GM21528 (cell line): ENCODE results near the gene OR52I2.

Experiments used
- ATAC-seq: cut with Tn5 transposase; IDR thresholded peaks from one replicate; pipeline ENCODE4 v1.9.1; 2021; ENCODE audit warnings: mild to moderate bottlenecking, moderate library complexity; ENCODE audit not compliant: unreplicated experiment, low FRiP score

Gene OR52I2

DNA sequence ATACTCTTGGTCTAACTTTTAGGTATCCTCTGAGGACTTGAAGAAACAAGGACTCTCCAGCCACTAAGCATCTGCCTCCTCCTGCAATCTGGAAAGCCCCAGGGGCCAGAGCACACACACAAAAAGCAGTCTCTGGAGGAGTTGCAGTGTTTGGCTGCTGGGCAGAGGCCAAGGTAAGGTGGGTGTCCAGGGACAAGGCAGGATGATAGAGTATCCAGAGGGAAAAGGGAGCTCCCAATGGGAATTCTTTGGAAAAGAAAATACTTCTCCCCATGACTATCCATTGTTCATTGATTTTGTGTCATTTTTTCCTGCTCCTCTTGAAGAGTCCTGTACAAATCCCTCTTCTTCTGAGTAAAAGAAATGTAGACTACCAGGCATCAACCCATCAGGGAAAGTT lies at the start of gene OR52I2:
OR52I2 (plus strand) TSS at position 301 of the 400 bp plus-strand sequence.
- ATAC-seq = no peak

DNA sequence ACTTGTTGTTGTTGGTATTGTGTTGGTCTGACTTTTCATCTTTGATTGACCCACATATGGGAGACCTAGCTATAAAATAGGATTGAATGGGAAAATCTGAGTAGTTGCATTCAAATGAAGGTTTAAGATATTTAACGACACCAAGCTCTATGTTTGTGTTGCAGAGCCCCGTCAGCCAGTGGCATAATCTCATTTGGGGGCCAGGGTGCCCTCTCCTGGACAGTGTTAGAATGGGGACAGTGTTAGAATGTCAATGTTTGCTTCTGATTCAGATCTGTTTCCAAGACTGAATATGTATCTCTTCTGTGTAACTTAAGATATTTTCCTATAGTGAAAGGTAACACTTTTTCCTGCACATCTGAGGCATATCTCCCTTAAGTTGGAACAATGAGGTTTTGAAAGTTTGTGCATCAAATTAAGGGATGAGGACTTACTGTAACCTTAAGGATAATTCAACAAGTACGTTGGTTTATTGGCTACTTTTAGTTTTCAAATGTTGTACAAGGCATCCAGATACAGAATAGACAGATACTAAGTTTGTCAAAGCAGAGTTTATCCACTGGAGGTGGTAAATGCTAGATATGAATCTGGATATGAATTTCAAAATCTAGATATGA lies 41.8 kb upstream of the OR52I2 start:
- ATAC-seq = no peak

GRCh38 chr11:4541071-4541470 lies 40.5 kb upstream of the OR52I2 start:
- ATAC-seq = no peak

GRCh38 chr11:4543561-4543960 lies 38.0 kb upstream of the OR52I2 start:
- no peak for ATAC-seq

DNA sequence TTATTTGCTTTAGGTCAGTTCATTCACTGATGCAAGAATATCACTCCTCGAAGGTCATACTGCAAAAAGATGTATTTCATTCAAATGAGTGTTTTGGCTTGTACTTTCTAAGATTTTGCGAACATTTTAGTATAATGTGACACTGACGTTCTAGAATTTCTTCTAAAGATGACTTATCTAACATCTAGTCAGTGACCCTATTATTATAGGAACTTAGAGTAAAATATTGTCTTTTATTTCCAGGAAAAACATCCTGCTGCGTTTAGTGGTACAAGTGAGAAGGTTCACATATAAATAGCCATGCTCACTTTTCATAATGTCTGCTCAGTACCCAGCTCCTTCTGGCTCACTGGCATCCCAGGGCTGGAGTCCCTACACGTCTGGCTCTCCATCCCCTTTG lies 36.7 kb upstream of the OR52I2 start, which contains the start of gene OR52M1:
OR52M1 (plus strand) TSS at position 301 of the 400 bp plus-strand sequence; CDS start at position 301, 0 bp downstream.
- ATAC-seq = no peak

- ATAC-seq = no peak
Observed at GRCh38 chr11:4546878-4547277, 34.7 kb upstream of the OR52I2 start.

DNA sequence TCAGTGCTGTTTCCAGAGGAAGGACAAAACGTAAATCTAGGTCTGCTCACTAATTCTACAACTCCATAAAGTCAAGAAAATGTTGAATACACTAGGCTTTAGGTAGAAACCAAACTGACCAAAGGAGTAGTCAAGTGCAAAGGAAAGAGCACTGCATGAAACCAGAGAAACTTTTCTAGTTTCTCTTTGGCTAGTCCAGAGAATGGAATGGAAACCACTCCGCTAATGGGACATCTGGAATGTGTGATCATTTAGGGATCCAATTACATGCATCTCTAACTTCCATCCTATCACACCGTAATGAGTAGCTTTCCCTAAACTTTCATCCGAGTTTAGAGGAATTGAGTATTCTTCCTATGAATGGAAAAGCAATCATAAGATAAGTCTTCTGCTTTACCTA lies 34.1 kb upstream of the OR52I2 start:
- ATAC-seq = no peak

DNA sequence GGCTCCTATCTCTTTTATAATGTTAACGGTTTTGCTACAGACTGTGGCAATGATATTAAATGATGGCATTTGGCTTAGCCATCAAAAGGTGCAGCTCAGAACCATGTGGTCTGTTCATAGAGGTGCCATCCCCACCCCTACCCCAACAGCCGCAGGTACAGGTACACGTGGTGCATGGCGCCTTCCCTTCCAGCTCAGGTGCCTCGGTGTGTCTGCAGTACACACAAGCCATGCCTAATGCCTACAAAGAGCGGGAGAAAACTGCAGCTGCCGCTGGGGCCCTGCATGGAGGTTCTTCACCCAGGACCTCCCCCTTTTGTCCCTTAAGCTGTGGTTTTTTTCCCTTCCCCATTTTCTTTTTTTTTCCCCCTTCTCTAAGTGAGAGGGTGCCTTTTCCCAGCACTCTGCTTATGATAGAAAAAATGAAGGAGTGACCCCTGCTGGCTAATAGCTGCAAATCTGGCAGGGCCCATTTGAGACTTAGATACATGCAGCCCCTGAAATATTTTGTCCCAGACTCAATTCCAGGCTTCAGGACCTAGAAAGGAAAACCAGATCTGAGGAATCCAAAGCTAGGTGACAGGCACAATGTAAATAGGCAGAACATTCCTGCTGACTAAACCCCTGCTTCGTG lies 30.1 kb upstream of the OR52I2 start:
- ATAC-seq = no peak

GRCh38 chr11:4559527-4560440 lies 21.8 kb upstream of the OR52I2 start:
- no peak for ATAC-seq

DNA sequence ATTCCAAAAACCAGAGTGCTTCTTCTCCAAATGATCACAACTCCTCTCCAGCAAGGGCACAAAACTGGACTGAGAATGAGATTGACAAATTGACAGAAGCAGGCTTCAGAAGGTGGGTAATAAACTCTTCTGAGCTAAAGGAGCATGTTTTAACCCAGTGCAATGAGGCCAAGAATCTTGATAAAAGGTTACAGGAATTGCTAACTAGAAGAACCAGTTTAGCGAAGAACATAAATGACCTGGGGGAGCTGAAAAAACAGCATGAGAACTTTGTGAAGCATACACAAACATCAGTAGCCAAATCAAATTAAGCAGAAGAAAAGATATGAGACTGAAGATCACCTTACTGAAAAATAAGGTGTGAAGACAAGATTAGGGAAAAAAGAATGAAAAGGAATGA lies 21.1 kb upstream of the OR52I2 start:
- ATAC-seq = no peak

DNA sequence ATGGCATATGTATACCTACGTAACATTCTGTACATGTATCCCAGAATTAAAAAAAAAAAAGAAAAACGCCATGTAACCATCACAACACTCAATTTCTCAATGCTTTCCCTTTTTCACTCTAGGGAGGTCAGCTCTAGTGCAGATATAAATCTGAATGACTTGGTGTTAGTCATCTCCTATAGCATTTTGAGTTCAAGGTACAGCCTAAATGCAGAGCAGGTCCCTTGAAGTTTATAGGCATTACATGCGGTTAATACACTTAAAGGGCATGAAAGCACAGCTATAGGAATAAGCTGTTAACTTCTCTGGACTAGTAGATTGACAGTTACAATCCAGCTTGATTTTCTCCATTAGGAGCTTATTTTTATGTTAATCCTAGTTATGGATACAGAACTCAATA lies 16.2 kb upstream of the OR52I2 start:
- no peak for ATAC-seq

DNA sequence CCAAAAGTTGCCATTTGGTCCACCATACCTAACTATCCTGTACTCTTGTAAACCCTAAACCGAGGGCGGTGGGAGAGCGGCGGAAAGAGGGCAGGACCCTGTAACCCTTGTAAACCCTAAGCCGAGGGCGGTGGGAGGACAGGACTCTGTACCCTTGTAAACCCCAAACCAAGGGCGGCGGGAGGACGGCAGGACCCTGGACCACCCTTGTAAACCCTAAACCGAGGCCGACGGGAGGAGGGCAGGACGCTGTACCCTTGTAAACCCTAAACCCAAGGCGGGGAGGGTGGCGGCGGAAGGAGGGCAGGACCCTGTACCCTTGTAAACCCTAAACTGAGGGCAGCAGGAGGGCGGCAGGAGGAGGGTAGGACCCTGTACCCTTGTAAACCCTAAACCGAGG lies 12.5 kb upstream of the OR52I2 start:
- no peak for ATAC-seq

GRCh38 chr11:4576880-4577279 lies 4.7 kb upstream of the OR52I2 start:
- ATAC-seq = no peak

GRCh38 chr11:4577761-4578160 lies 3.8 kb upstream of the OR52I2 start:
- ATAC-seq = no peak

DNA sequence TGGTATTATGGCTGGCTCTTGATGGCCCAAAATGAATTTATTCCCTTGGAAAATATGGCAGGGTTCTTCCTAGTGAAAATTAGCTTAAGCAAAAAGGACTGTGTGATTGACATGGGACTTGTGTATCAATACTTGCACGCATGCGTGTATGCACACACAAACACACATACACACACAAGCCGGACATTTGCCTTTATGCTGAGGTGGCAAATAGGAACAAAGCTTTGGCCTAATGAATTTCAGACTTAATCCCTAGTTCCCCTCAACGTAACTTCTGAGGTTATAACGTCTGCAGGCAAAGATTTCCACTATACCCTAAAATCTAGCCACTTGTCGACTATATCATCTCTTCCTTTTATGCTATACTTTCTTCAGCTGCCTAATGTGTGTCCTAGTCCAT lies 2.9 kb upstream of the OR52I2 start:
- ATAC-seq = no peak

- no peak for ATAC-seq
Observed at GRCh38 chr11:4580124-4580523, 1.4 kb upstream of the OR52I2 start.

- ATAC-seq = no peak
Observed at GRCh38 chr11:4589017-4589416, 7.5 kb downstream of the OR52I2 start.

GRCh38 chr11:4593739-4594138 lies 12.2 kb downstream of the OR52I2 start, which contains the start of gene OR52I1:
Gene OR52I1, plus strand, starts transcription at chr11:4594039. Its CDS starts 0 bp downstream, at chr11:4594039.
- ATAC-seq = no peak

GRCh38 chr11:4605057-4605456 lies 23.5 kb downstream of the OR52I2 start:
- no peak for ATAC-seq

- ATAC-seq = no peak
Observed at GRCh38 chr11:4606231-4607015, 24.9 kb downstream of the OR52I2 start.
